Hindlimb muscle (tissue), 1 donor: ENCODE data around the gene NDUFS6. TPM values are rescaled to one million over a fixed set of nuclear protein-coding genes. Genes with fewer than 3 reads are reported as not detected.
"Not testable (repeated sequence)": the region's sequence is repeated elsewhere in the genome, so short reads cannot be mapped to it uniquely, and the experiment has no call there.

Source experiments
- DNase-seq: peaks from one replicate; pipeline ENCODE4 v3.0.0-alpha.2; 2013
- polyA plus RNA-seq: library from polyadenylated mRNA; unstranded; fragments of 120-200 nt; gene quantifications from one replicate; pipeline ENCODE4 v1.2.1, GENCODE V29; 2013; ENCODE audit not compliant: insufficient read length

Gene NDUFS6
- polyA plus RNA-seq, 1 donor = 69.9 TPM

GRCh38 chr5:1783216-1783554 is 18.0 kb upstream of the NDUFS6 start:
- no peak for DNase-seq

- DNase-seq = no peak
These were observed 16.8 kb upstream of the NDUFS6 start for GRCh38 chr5:1784197-1785050.

- DNase-seq = no peak
These were observed 16.1 kb upstream of the NDUFS6 start for GRCh38 chr5:1785062-1785461.

DNA sequence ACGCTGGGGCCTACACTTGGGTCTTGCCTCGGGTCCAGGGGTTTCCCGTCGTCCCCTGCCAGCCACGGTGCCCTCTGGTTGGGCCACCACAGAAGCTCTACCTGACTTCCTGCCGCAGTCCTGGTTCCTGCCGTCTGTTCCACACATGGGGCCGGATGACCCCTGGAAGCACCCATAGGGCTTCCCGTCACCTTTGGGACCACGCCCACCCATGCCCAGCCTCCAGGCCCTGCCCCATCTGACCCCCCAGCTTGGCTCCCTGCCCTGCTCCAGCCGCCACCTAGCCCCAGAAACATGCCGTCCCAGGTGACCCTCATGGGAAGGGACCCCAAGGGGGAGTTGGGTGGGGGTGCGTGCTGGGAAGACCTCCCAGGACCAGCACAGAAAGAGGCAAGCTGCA is 15.2 kb upstream of the NDUFS6 start:
- DNase-seq = no peak

DNA sequence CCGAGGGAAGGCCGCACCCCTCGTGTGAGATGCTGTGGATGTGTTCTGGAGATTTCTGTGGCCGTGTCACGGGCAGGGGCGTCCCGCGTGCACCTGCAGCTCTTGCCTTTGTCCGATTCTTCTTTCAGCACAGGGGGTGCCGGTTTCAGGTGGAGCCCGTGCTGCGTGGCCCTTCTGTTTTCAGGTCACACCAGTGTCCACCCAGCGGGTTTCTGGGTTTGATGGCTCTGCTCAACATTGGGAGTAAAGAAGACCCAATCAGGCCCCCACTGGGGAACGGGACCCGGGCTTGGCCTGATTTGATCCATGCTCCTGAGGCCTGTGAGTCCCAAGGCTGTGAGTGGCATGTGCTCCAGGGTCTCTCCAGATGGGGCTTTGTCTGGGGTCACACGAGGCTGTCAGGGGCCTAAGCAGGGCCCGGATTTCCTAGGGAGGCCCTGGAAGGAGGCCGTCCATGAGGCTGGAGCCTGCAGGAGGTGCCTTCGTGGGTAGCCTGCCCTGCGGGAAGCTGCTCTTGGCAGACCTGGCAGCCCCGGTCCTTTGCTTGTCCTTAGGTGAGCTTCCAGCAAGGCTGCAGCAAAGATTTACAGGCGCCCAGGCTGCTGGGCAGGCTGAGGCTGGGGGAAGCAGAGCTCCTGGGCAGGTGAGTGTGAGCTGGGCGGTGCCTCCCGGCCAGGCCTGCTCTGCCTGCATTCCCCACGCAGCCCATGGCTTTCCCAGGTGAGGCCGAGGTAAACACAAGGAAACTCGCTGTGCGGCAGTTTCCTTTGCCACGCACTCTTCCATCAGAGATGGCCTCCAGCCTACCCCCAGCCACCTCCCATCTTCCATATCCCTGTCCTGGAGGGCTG is 14.4 kb upstream of the NDUFS6 start:
- DNase-seq = no peak

GRCh38 chr5:1787472-1788047 is 13.6 kb upstream of the NDUFS6 start:
- DNase-seq = no peak

DNA sequence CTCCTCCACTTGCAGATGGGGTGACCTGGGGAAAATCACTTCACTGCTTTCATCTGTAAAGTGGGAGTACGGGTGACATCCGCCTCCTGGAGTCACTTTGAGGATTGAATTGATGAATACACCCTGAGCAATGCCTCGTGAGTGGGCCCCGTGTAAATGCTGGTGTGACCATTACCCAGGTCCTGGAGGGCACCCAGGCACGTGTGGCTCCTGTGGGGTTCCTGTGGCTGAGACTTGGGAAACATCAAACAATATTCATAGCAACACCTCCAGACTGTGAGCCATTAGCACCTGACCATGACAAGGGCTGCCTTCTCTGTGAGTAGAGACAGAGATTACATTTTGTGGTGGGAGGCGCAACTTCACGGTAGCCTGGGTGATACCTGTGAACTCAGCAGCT is 13.0 kb upstream of the NDUFS6 start:
- DNase-seq = no peak

GRCh38 chr5:1788828-1789227 is 12.4 kb upstream of the NDUFS6 start:
- DNase-seq = no peak

GRCh38 chr5:1789438-1789833 is 11.8 kb upstream of the NDUFS6 start:
- DNase-seq = not testable (repeated sequence)

DNA sequence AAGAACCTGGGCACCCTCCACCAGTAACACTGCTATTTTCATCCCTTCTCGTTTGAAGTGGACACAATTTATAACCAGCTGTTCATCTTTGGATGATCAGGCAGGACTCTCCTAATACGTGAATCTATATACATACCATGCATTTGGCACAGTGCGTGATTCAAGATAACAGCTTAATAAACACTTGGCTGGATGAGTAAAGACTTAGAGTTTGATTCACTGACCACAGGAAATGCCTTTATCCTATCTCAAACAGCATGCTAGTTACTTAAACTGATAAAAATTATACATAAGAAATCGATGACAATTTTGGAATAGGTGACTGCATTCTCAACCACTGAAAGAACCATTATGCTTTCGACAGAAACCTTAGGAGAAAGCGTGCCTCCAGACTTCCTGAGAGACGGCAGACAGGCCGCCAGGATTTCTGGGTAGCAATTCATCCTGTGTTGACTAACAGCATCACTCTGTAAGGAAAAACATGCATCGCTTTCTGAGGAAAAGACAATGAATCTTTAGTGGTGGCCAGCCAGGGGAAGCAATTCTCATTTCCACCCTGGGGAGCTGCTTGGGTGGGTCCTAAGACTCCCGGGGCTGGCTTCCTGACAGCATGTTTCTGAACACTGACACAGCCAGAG is 11.3 kb upstream of the NDUFS6 start:
- no peak for DNase-seq

GRCh38 chr5:1791176-1791575 is 10.0 kb upstream of the NDUFS6 start:
- DNase-seq = no peak

DNA sequence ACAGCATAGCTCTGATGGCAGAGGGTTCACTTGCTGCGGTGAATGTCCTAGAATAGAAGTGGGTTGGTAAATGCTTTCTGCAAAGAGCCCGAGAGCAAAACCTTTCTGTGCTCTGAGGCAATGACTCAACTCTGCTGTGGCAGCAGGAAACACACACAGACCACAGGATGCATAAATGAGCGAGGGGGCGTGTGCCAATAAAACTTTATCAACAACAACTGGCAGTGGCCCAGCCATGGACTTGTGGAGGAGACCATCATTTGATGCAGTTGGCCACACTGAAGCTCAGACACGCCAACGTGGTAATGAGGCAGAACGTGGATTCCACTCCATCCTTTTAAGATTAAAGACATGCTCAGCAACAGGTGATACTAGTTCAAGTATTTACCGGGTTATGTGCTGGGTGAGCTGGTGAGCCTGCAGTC is 8.4 kb upstream of the NDUFS6 start:
- DNase-seq = no peak

DNA sequence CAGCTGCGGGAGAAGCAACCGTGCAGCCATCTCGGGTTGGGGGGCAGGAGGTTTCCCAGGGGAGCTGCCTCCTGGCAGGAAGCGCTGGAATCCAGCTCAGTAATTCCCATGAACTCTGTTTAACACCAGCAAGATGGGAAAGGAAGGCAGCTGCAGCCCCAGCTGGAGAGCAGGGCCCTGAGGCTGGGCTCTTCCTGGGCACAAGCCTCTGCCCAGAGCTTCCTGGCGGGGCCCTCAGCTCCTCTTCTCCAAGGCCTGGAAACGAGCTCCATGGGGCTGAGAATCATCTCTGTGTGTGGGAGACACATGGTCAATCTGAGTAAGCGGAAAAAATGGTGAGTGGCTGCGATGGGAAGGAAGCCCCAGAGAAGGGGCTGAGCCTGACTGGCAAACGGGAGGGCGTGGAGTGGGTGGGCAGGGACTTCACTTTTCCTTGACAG is 7.9 kb upstream of the NDUFS6 start:
- peak; percentile 30 for DNase-seq

- no peak for DNase-seq
These were observed 7.0 kb upstream of the NDUFS6 start for GRCh38 chr5:1793966-1794900.

GRCh38 chr5:1794901-1795290 is 6.3 kb upstream of the NDUFS6 start:
- DNase-seq = no peak

DNA sequence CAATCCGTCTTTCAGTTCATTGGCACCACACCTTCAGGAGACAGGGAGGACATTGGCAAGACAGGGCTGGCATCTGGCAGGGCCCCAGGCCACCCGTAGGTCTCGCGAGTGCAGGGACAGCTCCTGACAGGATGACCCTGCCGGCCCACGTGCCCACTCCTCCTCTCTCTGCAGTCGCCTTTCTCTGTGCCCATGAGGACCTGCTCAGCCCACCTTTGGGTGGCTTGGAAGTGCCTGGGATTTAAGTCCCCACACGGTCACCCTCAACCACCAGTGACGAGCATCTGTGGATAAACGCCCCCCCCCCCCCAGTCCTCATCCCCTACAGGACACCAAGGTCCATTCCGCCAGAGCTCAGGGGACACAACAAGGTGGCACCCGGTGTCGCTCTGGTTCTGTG is 5.7 kb upstream of the NDUFS6 start:
- no peak for DNase-seq

DNA sequence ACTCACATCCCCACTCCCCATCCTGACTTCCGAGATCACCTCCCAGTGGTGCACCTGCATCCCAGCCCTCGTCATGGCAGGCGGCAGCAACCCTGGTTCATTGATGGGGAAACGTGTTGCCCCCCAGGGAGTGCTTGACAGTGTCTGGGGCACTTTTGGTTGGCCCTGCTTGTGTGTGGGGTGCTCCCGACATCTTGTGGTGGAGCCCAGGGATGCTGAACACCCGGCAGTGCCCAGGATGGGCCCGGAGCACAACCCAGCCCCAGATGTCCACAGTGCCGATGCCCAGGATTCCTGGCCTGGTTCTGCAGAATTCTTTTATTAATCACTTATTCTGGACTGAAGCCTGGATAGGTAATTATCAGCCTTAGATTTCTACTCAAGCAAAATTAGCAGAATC is 5.3 kb upstream of the NDUFS6 start:
- DNase-seq = no peak

DNA sequence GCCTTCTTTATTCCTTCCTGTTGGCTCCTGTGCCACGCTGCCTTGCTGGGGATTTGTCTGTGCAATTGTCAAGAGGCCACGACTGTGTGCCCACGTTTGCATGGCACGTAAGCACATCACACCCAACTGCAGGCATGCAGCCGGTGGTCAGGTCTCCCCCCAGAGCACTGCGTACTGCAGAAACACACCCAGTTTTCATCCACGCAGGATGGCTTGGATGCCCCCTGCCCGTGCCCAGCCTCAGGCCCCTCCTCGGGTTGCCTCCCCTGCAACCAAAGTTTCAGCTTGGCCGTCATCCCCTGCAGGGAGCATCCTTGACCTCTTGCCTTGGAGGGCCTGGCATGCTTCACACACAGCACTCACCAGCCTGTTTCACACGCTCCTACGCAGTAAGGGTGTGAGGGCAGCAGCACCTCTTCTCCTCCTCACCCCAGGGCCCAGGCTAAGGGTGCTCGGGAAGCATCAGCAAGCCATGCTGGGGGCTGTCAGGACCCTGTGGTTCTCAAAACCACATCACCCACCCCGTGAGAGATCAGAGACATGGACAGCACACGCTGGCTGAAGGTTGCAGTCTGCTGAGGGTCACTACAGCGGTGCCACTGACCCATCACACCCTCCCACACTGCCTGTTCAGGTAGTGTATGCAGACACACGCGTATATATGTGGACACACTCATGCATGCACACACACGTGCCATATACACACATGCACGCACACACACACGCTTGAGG is 4.7 kb upstream of the NDUFS6 start:
- no peak for DNase-seq

GRCh38 chr5:1797103-1797800 is 4.0 kb upstream of the NDUFS6 start:
- DNase-seq = no peak

DNA sequence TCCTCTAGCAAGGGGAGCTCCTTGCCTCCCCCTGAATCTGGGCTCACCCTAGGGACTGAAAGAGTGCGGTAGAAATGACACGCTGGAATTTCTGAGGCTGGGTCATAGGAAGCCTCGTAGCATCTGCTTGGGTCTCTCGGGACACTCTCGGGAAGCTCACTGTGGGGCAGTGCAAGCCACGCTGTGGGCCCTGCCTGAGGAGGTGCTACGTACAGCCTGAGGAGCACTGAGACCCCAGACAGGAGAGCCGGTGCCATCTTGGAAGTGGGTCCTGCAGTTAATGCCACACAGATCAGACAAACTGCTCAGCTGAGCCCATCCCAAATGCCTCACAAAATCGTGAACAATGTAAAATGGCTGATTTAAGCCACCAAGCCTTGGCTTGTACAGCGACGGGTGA is 3.4 kb upstream of the NDUFS6 start:
- no peak for DNase-seq
